ENCODE measurements around the gene KCTD16.

DNA sequence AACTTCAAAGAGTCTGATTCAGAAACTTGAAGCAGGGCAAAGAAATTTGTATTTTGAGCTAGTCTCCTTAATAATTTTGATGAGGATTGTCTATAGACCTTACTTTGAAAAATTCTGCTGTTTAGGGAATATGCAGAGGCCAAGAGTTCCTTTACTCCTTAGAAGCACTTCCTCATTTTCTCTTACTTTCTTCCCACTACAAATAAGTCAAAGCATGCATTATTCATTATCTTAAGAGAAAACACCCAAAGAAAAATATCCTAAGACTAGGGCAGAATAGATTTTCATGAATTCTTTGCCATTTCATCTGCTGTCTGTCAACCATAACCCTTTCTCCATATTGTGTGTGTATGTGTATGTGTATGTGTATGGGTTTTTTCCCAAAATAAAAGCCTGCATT, 307.9 kb downstream of the KCTD16 start:
- TF ChIP-seq, protein P1, sequence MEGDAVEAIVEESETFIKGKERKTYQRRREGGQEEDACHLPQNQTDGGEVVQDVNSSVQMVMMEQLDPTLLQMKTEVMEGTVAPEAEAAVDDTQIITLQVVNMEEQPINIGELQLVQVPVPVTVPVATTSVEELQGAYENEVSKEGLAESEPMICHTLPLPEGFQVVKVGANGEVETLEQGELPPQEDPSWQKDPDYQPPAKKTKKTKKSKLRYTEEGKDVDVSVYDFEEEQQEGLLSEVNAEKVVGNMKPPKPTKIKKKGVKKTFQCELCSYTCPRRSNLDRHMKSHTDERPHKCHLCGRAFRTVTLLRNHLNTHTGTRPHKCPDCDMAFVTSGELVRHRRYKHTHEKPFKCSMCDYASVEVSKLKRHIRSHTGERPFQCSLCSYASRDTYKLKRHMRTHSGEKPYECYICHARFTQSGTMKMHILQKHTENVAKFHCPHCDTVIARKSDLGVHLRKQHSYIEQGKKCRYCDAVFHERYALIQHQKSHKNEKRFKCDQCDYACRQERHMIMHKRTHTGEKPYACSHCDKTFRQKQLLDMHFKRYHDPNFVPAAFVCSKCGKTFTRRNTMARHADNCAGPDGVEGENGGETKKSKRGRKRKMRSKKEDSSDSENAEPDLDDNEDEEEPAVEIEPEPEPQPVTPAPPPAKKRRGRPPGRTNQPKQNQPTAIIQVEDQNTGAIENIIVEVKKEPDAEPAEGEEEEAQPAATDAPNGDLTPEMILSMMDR (IDR thresholded peaks at IDR 0.05) = no peak
- no peak for TF ChIP-seq BHLHE40 (IDR thresholded peaks at IDR 0.05; ENCODE audit: low read depth, low read length)
- TF ChIP-seq RFX5 (IDR thresholded peaks at IDR 0.05) = no peak
